GM12878 (cell line): ENCODE data around the gene PHACTR1. TPM values are rescaled to one million over a fixed set of nuclear protein-coding genes. Genes with fewer than 3 reads are reported as not detected.

ENCODE experiments used
- ATAC-seq: fragments of 200-7000 bp; cut with Tn5 transposase; 3 replicates; pipeline ENCODE4 v1.9.1; 2020; ENCODE audit warnings: mild to moderate bottlenecking, moderate library complexity
- BruUV-seq: library from RNA; stranded (reverse); fragments of 400-500 nt; replicated peaks from 2 replicates; lab custom pipeline; 2021; lab: Mats Ljungman, UMichigan
- CTCF ChIA-PET: fragments of 300-600 bp; sonication (Branson Sonifier 250); formaldehyde crosslinking; extraction: SDS; loops from one replicate; lab custom pipeline; 2021; ENCODE audit warnings: inconsistent platforms; lab: Yijun Ruan, JAX
- POLR2A ChIA-PET: fragments of 350-600 bp; formaldehyde crosslinking; extraction: SDS; loops from one replicate; lab custom pipeline; 2021; ENCODE audit warnings: inconsistent platforms; lab: Charles Lee
- RAD21 ChIA-PET: fragments of 300-600 bp; sonication (Branson Sonifier 250); formaldehyde crosslinking; loops from one replicate; lab custom pipeline; 2023; ENCODE audit warnings: antibody characterized with exemption; ENCODE audit not compliant: unreplicated experiment; lab: Charles Lee
- SMC1A ChIA-PET: fragments of 300-600 bp; sonication (Branson Sonifier 250); formaldehyde crosslinking; loops from one replicate; lab custom pipeline; 2023; ENCODE audit not compliant: unreplicated experiment, uncharacterized antibody; lab: Charles Lee
- DNase-seq: peaks from one replicate; pipeline ENCODE4 v3.0.0-alpha.2; 2011; ENCODE audit warnings: low read depth, low spot score
- FAIRE-seq: peaks from 3 replicates; lab custom pipeline; 2011; peaks lifted over from hg19 to GRCh38; lab: Jason Lieb, UNC
- H2AFZ ChIP-seq: 2 replicates; pipeline ENCODE4 v1.6.0; 2011; ENCODE audit warnings: low read depth, low read length, control low read depth; ENCODE audit not compliant: control insufficient read depth
- H3K27ac ChIP-seq: 2 replicates; pipeline ENCODE4 v1.5.1; 2011; ENCODE audit warnings: control low read depth; ENCODE audit not compliant: control insufficient read depth, insufficient read depth
- H3K27me3 ChIP-seq, 2 experiments: replicated peaks in 1 of 2; 2 replicates each; pipeline versions ENCODE4 v1.6.0 to v1.6.1; 2011; ENCODE audit warnings: low read length in 1 of 2; ENCODE audit not compliant: control insufficient read depth in 2 of 2, insufficient read depth in 2 of 2
- H3K36me3 ChIP-seq, 2 experiments: 2 replicates each; pipeline ENCODE4 v1.5.1; 2011; ENCODE audit warnings: low read length in 1 of 2; ENCODE audit not compliant: control insufficient read depth in 2 of 2, insufficient read depth in 2 of 2
- H3K4me1 ChIP-seq: 2 replicates; pipeline ENCODE4 v1.6.1; 2011; ENCODE audit warnings: mild to moderate bottlenecking, low read length, moderate library complexity, mixed read lengths; ENCODE audit not compliant: control insufficient read depth, insufficient read depth
- H3K4me2 ChIP-seq: 2 replicates; pipeline ENCODE4 v1.6.0; 2011; ENCODE audit warnings: control low read depth; ENCODE audit not compliant: control insufficient read depth, insufficient read depth
- H3K4me3 ChIP-seq: fragments of 200-600 bp; sonication (generic); 2 replicates; pipeline ENCODE4 v1.5.1; 2016
- H3K79me2 ChIP-seq: 2 replicates; pipeline ENCODE4 v1.6.0; 2011; ENCODE audit warnings: low read length; ENCODE audit not compliant: control insufficient read depth, insufficient read depth
- H3K9ac ChIP-seq: 2 replicates; pipeline ENCODE4 v1.8.0; 2011; ENCODE audit warnings: low read length, control low read depth, mixed read lengths; ENCODE audit not compliant: control insufficient read depth, insufficient read depth
- H3K9me3 ChIP-seq: replicated peaks from 3 replicates; pipeline ENCODE4 v1.5.1; 2011; ENCODE audit warnings: mild to moderate bottlenecking, low read length; ENCODE audit not compliant: control insufficient read depth, insufficient read depth
- H4K20me1 ChIP-seq: 2 replicates; pipeline ENCODE4 v1.6.0; 2011; ENCODE audit not compliant: control insufficient read depth, insufficient read depth
- ASH2L ChIP-seq: fragments of 300-600, 200-600 bp; sonication (generic); IDR thresholded peaks from 2 replicates; pipeline ENCODE4 v1.6.1; 2017; ENCODE audit warnings: low read depth, mild to moderate bottlenecking, borderline replicate concordance
- CHD1 ChIP-seq: IDR thresholded peaks from 2 replicates; pipeline ENCODE4 v1.6.1; 2012; ENCODE audit warnings: low read depth, low read length, improper control_type of control experiment
- CHD2 ChIP-seq: IDR thresholded peaks from 2 replicates; pipeline ENCODE4 v1.6.1; 2011; ENCODE audit warnings: low read depth, low read length, improper control_type of control experiment, borderline replicate concordance
- CHD4 ChIP-seq: fragments of 200-600 bp; sonication (generic); IDR thresholded peaks from 2 replicates; pipeline ENCODE4 v1.6.1; 2016; ENCODE audit warnings: mild to moderate bottlenecking
- E4F1 ChIP-seq: fragments of 450-650 bp; IDR thresholded peaks from 2 replicates; pipeline ENCODE4 v1.6.1; 2018; ENCODE audit warnings: borderline replicate concordance, mild to moderate bottlenecking; ENCODE audit not compliant: partially characterized antibody
- JUNB ChIP-seq: IDR thresholded peaks from 2 replicates; pipeline ENCODE4 v1.6.1; 2016; ENCODE audit warnings: antibody characterized with exemption, mild to moderate bottlenecking
- KDM1A ChIP-seq: fragments of 200-600 bp; sonication (generic); IDR thresholded peaks from 2 replicates; pipeline ENCODE4 v1.6.1; 2016; ENCODE audit warnings: borderline replicate concordance
- MTA2 ChIP-seq: fragments of 450-650 bp; IDR thresholded peaks from 2 replicates; pipeline ENCODE4 v1.6.1; 2016; ENCODE audit warnings: low read depth, mild to moderate bottlenecking, moderate library complexity
- NFXL1 ChIP-seq: fragments of 450-650 bp; IDR thresholded peaks from 2 replicates; pipeline ENCODE4 v1.6.1; 2017; ENCODE audit warnings: antibody characterized with exemption, mild to moderate bottlenecking, borderline replicate concordance
- NR2F1 ChIP-seq: fragments of 450-650 bp; conservative IDR thresholded peaks from 2 replicates; pipeline ENCODE4 v1.6.1; 2017; ENCODE audit warnings: mild to moderate bottlenecking
- PKNOX1 ChIP-seq: fragments of 450-650 bp; IDR thresholded peaks from 2 replicates; pipeline ENCODE4 v1.6.1; 2016; ENCODE audit warnings: mild to moderate bottlenecking
- POLR2AphosphoS5 ChIP-seq: IDR thresholded peaks from 2 replicates; pipeline ENCODE4 v1.6.1; 2011; ENCODE audit warnings: mild to moderate bottlenecking, low read length, inconsistent platforms
- SMARCA5 ChIP-seq: fragments of 450-650 bp; IDR thresholded peaks from 2 replicates; pipeline ENCODE4 v1.6.1; 2017; ENCODE audit warnings: mild to moderate bottlenecking
- SUZ12 ChIP-seq: fragments of 200-600 bp; sonication (generic); IDR thresholded peaks from one replicate; pipeline ENCODE4 v1.6.1; 2018; ENCODE audit warnings: antibody characterized with exemption, mild to moderate bottlenecking; ENCODE audit not compliant: unreplicated experiment
- TBL1XR1 ChIP-seq: IDR thresholded peaks from 2 replicates; pipeline ENCODE4 v1.6.1; 2012; ENCODE audit warnings: low read depth, low read length, improper control_type of control experiment
- TCF12 ChIP-seq: IDR thresholded peaks from 2 replicates; pipeline ENCODE4 v1.6.1; 2011; ENCODE audit warnings: low read depth, mild to moderate bottlenecking, low read length
- TCF3 ChIP-seq: IDR thresholded peaks from 2 replicates; pipeline ENCODE4 v1.6.1; 2012; ENCODE audit warnings: low read depth, mild to moderate bottlenecking, low read length, borderline replicate concordance; ENCODE audit not compliant: insufficient read depth
- ZBTB33 ChIP-seq: fragments of 450-650 bp; IDR thresholded peaks from 2 replicates; pipeline ENCODE4 v1.6.1; 2017; ENCODE audit warnings: mild to moderate bottlenecking
- WGBS: methylation state at CpG from one replicate; pipeline ENCODE4 v1.1.6; 2016; ENCODE audit warnings: low lambda C conversion rate; ENCODE audit not compliant: insufficient replicate concordance, insufficient coverage; ENCODE audit errors: missing lambda C conversion rate; 5-methylcytosine and 5-hydroxymethylcytosine counted together
- in situ Hi-C: fragments of 300-500 bp; cut with MboI; formaldehyde crosslinking; loops from 9 replicates; pipeline ENCODE4 v1.14.3; 2018; ENCODE audit warnings: mixed read lengths
- intact Hi-C: fragments of 100-400 bp; cut with micrococcal nuclease; formaldehyde crosslinking; loops from one replicate; pipeline ENCODE4 v1.14.2; 2022; ENCODE audit not compliant: unreplicated experiment
- polyA plus RNA-seq, 11 experiments: library from polyadenylated mRNA; depleted of rRNA in 4 of 11; unstranded in 6 of 11; stranded (reverse) in 5 of 11; fragments of >200 nt; fragmentation: Nextera tagmentation in 4 of 11; fragmentation: Illumina TruSeq in 1 of 11; extraction: Ambion mirVana in 4 of 11; extraction: Trizol in 1 of 11; gene quantifications; 1 replicate in 1 of 11; 2 replicates in 10 of 11; pipeline versions ENCODE4 v1.2.1 to v1.2.3, GENCODE V29; 2011 to 2016; ENCODE audit warnings: inconsistent platforms in 2 of 11, missing spikeins in 2 of 11, low read depth in 1 of 11
- total RNA-seq, 4 experiments: library from RNA; depleted of rRNA in 3 of 4; stranded (reverse); fragments of >200 nt in 3 of 4; fragmentation: Illumina TruSeq in 1 of 4; extraction: Trizol in 1 of 4; gene quantifications; 2 replicates each; pipeline versions ENCODE4 v1.2.1 to v1.2.3, GENCODE V29; 2013 to 2021

The PHACTR1 gene
- total and polyA plus RNA-seq, 10 of the 15 experiments (the other 5 are each of a cell fraction or from before 2014, with no cell fraction given): 34.2 to 94.6 (median 62.3) TPM

DNA sequence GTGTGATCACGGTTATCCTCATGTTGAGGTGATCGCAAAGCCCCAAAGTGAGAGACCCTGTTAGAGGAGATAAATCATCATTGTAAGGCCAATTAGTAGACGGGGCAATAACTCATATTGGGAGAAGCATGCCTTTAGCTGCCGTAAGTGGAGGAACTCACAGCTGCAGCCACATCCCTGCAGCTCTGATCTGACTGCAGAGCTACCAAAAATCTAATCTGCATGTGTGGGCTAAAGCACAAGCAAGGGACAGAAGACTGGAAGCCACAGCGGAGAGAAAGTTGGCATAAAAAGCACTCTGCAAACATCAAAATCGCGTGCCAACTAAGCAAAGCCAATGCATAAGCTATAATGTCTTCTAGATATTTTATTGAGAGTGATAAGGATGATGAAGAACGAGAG is 532.0 kb downstream of the PHACTR1 start (continued):
- TF ChIP-seq E4F1: no peak

DNA sequence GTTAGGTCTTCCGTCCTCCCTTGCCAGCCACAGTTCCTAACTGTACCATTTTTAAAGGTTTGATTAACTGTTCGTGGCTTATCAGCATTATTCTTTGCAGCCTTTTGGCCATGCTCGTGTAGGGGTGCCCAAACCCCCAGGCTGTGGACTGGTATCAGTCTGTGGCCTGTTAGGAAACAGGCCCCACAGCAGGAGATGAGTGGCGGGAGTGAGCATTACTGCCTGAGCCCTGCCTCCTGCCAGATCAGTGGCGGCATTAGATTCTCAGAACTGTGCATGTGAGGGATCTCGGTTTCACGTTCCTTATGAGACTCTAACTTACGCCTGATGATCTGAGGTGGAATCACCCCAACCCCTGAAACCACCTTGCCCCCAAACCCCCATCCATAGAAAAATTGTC is 532.4 kb downstream of the PHACTR1 start:
- ChIA-PET SMC1A (interaction anchor here (0.8 to 2.5 kb wide), 4 partner anchors 9 to 80 kb away, joined by 3 to 11 read pairs (median 4); no protein-coding TSS in a partner anchor), RAD21 (no interaction called here), CTCF (no interaction called here), POLR2A (no interaction called here)
- Histone ChIP-seq H3K4me1 (no peaks in the 10 kb centered on the region), H3K79me2 (no peaks in the 10 kb centered on the region), H4K20me1 (no peaks in the 10 kb centered on the region), H3K4me3 (no peak overlapping the region), H3K9me3 (peaks cover 1% of the 10 kb centered on the region; the same call in 1 of the 3 replicates), H3K27me3 (no peaks in the 10 kb centered on the region), H3K4me2 (no peak overlapping the region), H3K9ac (no peak overlapping the region), H3K27ac (no peak overlapping the region), H2AFZ (no peak overlapping the region), H3K36me3 (no peaks in the 10 kb centered on the region)
- in situ Hi-C loops (no loop called here), intact Hi-C loops (no loop called here)
- BruUV-seq: no TSS peak
- WGBS: 84% methylated on average over 8 of the region's 8 CpGs
- FAIRE-seq (no peak), DNase-seq (no peak), ATAC-seq (no peak)
- TF ChIP-seq TCF3 (no peak), CHD2 (no peak), TCF12 (no peak), NR2F1 (no peak), PKNOX1 (no peak), TBL1XR1 (no peak), KDM1A (no peak), MTA2 (no peak), NFXL1 (no peak), SUZ12 (no peak), POLR2AphosphoS5 (no peak), ZBTB33 (no peak), CHD4 (no peak), JUNB (no peak), ASH2L (no peak), CHD1 (no peak), SMARCA5 (no peak)
